Activated T-cell treated with anti-CD3 and anti-CD28 coated beads, Interleukin-2, amount 50 U/mL, for 1 hour (primary cell): ENCODE data around the gene TBC1D2.
"Not testable (repeated sequence)": the region's sequence is repeated elsewhere in the genome, so short reads cannot be mapped to it uniquely, and the experiment has no call there.

Experiments
- DNase-seq: peaks from one replicate; pipeline ENCODE4 v3.0.0-alpha.2; 2020

Gene TBC1D2

GRCh38 chr9:98185611-98186171 lies 69.8 kb downstream of the TBC1D2 start:
- no peak for DNase-seq

GRCh38 chr9:98185021-98185567 lies 70.4 kb downstream of the TBC1D2 start:
- DNase-seq = no peak

- no peak for DNase-seq
Measured at GRCh38 chr9:98184326-98184725, 71.1 kb downstream of the TBC1D2 start.

GRCh38 chr9:98182889-98183599 lies 72.4 kb downstream of the TBC1D2 start:
- no peak for DNase-seq

- DNase-seq = no peak
Measured at GRCh38 chr9:98182069-98182820, 73.2 kb downstream of the TBC1D2 start.

GRCh38 chr9:98181746-98182068 lies 73.7 kb downstream of the TBC1D2 start:
- no peak for DNase-seq

- no peak for DNase-seq
Measured at GRCh38 chr9:98180996-98181395, 74.5 kb downstream of the TBC1D2 start.

- no peak for DNase-seq
Measured at GRCh38 chr9:98178874-98179850, 76.3 kb downstream of the TBC1D2 start.

GRCh38 chr9:98176391-98177259 lies 78.8 kb downstream of the TBC1D2 start:
- DNase-seq = no peak

- no peak for DNase-seq
Measured at GRCh38 chr9:98175762-98176161, 79.7 kb downstream of the TBC1D2 start.

- no peak for DNase-seq
Measured at GRCh38 chr9:98175028-98175569, 80.3 kb downstream of the TBC1D2 start.

GRCh38 chr9:98174502-98174918 lies 80.9 kb downstream of the TBC1D2 start:
- not testable (repeated sequence) for DNase-seq

- no peak for DNase-seq
Measured at GRCh38 chr9:98173181-98173580, 82.3 kb downstream of the TBC1D2 start.

GRCh38 chr9:98172604-98173003 lies 82.8 kb downstream of the TBC1D2 start:
- DNase-seq = no peak

- no peak for DNase-seq
Measured at GRCh38 chr9:98171176-98171925, 84.1 kb downstream of the TBC1D2 start.

GRCh38 chr9:98168941-98169488 lies 86.4 kb downstream of the TBC1D2 start:
- DNase-seq = peak; percentile 27

- no peak for DNase-seq
Measured at GRCh38 chr9:98168153-98168780, 87.2 kb downstream of the TBC1D2 start.

- no peak for DNase-seq
Measured at GRCh38 chr9:98164912-98165311, 90.5 kb downstream of the TBC1D2 start.

GRCh38 chr9:98162613-98163012 lies 92.8 kb downstream of the TBC1D2 start:
- DNase-seq = no peak

- no peak for DNase-seq
Measured at GRCh38 chr9:98161851-98162250, 93.6 kb downstream of the TBC1D2 start.
